ENCODE data around the gene SLC25A40. TPM values are rescaled to one million over a fixed set of nuclear protein-coding genes. Genes with fewer than 3 reads are reported as not detected.

Gene SLC25A40
- total and polyA plus RNA-seq, 2 of the 13 experiments (the other 11 are each of a cell fraction or from before 2014, with no cell fraction given), result 12.9 to 13.6 TPM

GRCh38 chr7:87918740-87919139, 42.6 kb upstream of the SLC25A40 start:
- ATAC-seq (no peak), DNase-seq (ENCODE audit: low spot score) (no peak), FAIRE-seq (no peak)
- CTCF ChIA-PET (ENCODE audit: low intra/inter-chr PET ratio, low total read pairs), result no interaction called here
- H3K79me2 ChIP-seq (ENCODE audit: insufficient read depth, low read length), result no peaks in the 10 kb centered on the region
- no peak overlapping the region for H2AFZ ChIP-seq (ENCODE audit: low read length)
- no peaks in the 10 kb centered on the region for H3K4me1 ChIP-seq (ENCODE audit: insufficient read depth, low read length)
- no peak overlapping the region for H3K27ac ChIP-seq (ENCODE audit: extremely low read length, insufficient read depth, low read length)
- BruUV-seq (replicated peaks), result no TSS peak
- no peak overlapping the region for H3K9ac ChIP-seq (ENCODE audit: insufficient read depth, low read depth, low read length)
- POLR2A ChIA-PET, result no interaction called here
- in situ Hi-C loops (cut with HindIII; ENCODE audit: extremely low pct_ligation_motif_present, low pct_unique_long_range_greater_than_20kb) (no loop called here), intact Hi-C loops (cut with micrococcal nuclease; ENCODE audit: unreplicated experiment) (no loop called here)
- no peaks in the 10 kb centered on the region for H3K36me3 ChIP-seq (replicated peaks in 1 of 2; ENCODE audit: control insufficient read depth in 1 of 2, insufficient read depth in 2 of 2, low read length in 2 of 2)
- 0% methylated on average over 1 of the region's 1 CpG for WGBS (ENCODE audit: low lambda C conversion rate)
- no peaks in the 10 kb centered on the region for H3K9me3 ChIP-seq (ENCODE audit: low read length)
- no peaks in the 10 kb centered on the region; a peak in 1 of 5 replicates for H3K27me3 ChIP-seq (ENCODE audit: control insufficient read depth in 1 of 2, insufficient read depth in 2 of 2, low read length in 2 of 2)
- TF ChIP-seq ZNF441 (CRISPR knock-in tag; IDR thresholded peaks at IDR 0.05; ENCODE audit: borderline replicate concordance) (no peak), ZBTB46 (CRISPR knock-in tag; IDR thresholded peaks at IDR 0.05; ENCODE audit: borderline replicate concordance) (no peak), ASH2L (IDR thresholded peaks at IDR 0.05; ENCODE audit: insufficient read length, low read depth, low read length) (no peak), SCMH1 (CRISPR knock-in tag; IDR thresholded peaks at IDR 0.05; ENCODE audit: borderline replicate concordance) (no peak), ZNF883 (CRISPR knock-in tag; IDR thresholded peaks at IDR 0.05; ENCODE audit: not compliant biosample characterization) (no peak), THRA (CRISPR knock-in tag; IDR thresholded peaks at IDR 0.05; ENCODE audit: borderline replicate concordance) (no peak)
- TF ChIP-seq, protein P1, sequence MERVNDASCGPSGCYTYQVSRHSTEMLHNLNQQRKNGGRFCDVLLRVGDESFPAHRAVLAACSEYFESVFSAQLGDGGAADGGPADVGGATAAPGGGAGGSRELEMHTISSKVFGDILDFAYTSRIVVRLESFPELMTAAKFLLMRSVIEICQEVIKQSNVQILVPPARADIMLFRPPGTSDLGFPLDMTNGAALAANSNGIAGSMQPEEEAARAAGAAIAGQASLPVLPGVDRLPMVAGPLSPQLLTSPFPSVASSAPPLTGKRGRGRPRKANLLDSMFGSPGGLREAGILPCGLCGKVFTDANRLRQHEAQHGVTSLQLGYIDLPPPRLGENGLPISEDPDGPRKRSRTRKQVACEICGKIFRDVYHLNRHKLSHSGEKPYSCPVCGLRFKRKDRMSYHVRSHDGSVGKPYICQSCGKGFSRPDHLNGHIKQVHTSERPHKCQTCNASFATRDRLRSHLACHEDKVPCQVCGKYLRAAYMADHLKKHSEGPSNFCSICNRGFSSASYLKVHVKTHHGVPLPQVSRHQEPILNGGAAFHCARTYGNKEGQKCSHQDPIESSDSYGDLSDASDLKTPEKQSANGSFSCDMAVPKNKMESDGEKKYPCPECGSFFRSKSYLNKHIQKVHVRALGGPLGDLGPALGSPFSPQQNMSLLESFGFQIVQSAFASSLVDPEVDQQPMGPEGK (CRISPR knock-in tag; IDR thresholded peaks at IDR 0.05), result no peak
- TF ChIP-seq, protein P2, sequence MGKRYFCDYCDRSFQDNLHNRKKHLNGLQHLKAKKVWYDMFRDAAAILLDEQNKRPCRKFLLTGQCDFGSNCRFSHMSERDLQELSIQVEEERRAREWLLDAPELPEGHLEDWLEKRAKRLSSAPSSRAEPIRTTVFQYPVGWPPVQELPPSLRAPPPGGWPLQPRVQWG (CRISPR knock-in tag; IDR thresholded peaks at IDR 0.05; ENCODE audit: borderline replicate concordance, low read depth), result no peak
- H4K20me1 ChIP-seq (ENCODE audit: insufficient read depth, low read length), result no peaks in the 10 kb centered on the region
- no peak overlapping the region for H3K4me3 ChIP-seq (replicated peaks in 1 of 3; ENCODE audit: insufficient read depth in 1 of 3, low read depth in 2 of 3, low read length in 3 of 3)
- no peak overlapping the region for H3K4me2 ChIP-seq (ENCODE audit: low read depth, low read length)

All from HepG2 (cell line).